Measurements from ENCODE around the gene BAIAP2.

- TF ChIP-seq, protein P1, sequence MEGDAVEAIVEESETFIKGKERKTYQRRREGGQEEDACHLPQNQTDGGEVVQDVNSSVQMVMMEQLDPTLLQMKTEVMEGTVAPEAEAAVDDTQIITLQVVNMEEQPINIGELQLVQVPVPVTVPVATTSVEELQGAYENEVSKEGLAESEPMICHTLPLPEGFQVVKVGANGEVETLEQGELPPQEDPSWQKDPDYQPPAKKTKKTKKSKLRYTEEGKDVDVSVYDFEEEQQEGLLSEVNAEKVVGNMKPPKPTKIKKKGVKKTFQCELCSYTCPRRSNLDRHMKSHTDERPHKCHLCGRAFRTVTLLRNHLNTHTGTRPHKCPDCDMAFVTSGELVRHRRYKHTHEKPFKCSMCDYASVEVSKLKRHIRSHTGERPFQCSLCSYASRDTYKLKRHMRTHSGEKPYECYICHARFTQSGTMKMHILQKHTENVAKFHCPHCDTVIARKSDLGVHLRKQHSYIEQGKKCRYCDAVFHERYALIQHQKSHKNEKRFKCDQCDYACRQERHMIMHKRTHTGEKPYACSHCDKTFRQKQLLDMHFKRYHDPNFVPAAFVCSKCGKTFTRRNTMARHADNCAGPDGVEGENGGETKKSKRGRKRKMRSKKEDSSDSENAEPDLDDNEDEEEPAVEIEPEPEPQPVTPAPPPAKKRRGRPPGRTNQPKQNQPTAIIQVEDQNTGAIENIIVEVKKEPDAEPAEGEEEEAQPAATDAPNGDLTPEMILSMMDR (IDR thresholded peaks at IDR 0.05) = no peak
- TF ChIP-seq POLR2A (IDR thresholded peaks at IDR 0.05) = no peak
Observed at GRCh38 chr17:81091774-81092517, 57.0 kb downstream of the BAIAP2 start.

Data from thyroid gland (tissue), 4 donors.